Measurements from ENCODE around the gene NAGK.

The NAGK gene

GRCh38 chr2:71108091-71108490, 39.6 kb downstream of the NAGK start:
- DNase-seq (ENCODE audit: low read depth, low spot score) = no peak

- no peak for DNase-seq (ENCODE audit: low read depth, low spot score)
Observed at GRCh38 chr2:71113843-71114242, 45.4 kb downstream of the NAGK start.

- no peak for DNase-seq (ENCODE audit: low read depth, low spot score)
Observed at GRCh38 chr2:71117063-71117462, 48.6 kb downstream of the NAGK start.

GRCh38 chr2:71120195-71120594, 51.7 kb downstream of the NAGK start:
- no peak for DNase-seq (ENCODE audit: low read depth, low spot score)

- DNase-seq (ENCODE audit: low read depth, low spot score) = no peak
Observed at GRCh38 chr2:71121479-71121878, 53.0 kb downstream of the NAGK start.

- DNase-seq (ENCODE audit: low read depth, low spot score) = no peak
Observed at GRCh38 chr2:71122387-71123298, 54.2 kb downstream of the NAGK start.

- no peak for DNase-seq (ENCODE audit: low read depth, low spot score)
Observed at GRCh38 chr2:71125506-71126294, 57.3 kb downstream of the NAGK start.

- no peak for DNase-seq (ENCODE audit: low read depth, low spot score)
Observed at GRCh38 chr2:71126957-71127356, 58.5 kb downstream of the NAGK start.

Measured in activated CD4-positive, CD25-positive, alpha-beta regulatory T cell treated with anti-CD3 and anti-CD28 coated beads, Interleukin-2, amount 50 U/mL, for 16 hours (primary cell).